ENCODE data around the gene EFCAB12.

The EFCAB12 gene

DNA sequence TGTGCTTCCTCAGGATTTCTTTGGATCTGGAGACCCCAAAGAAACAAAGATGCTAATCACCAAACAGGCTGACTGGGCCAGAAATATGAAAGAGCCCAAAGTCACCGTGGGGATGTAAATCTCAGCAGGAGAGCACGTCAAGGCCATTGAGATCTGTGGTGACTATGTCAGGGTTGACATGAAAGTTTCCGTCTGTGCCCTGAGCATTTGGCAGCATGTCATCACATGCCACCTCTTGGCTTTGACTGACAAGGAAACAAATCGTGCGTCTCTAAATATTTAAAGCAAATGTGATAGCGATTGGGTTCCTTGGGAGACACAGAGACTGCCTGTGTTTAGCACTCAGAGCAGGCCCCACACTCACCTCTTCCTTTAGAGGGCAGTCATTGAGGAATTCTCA, 35.2 kb downstream of the EFCAB12 start:
- TF ChIP-seq TAF1 (IDR thresholded peaks at IDR 0.05; ENCODE audit: borderline replicate concordance, insufficient read depth, low read length) (no peak), FOXP2 (optimal IDR thresholded peaks at IDR 0.05; ENCODE audit: borderline replicate concordance, extremely low read depth, extremely low read length, insufficient read depth) (no peak), SIN3A (IDR thresholded peaks at IDR 0.05; ENCODE audit: borderline replicate concordance, insufficient read depth, low read length) (no peak), POLR2AphosphoS5 (IDR thresholded peaks at IDR 0.05; ENCODE audit: low read depth, low read length) (no peak)
- TF ChIP-seq, protein P1, sequence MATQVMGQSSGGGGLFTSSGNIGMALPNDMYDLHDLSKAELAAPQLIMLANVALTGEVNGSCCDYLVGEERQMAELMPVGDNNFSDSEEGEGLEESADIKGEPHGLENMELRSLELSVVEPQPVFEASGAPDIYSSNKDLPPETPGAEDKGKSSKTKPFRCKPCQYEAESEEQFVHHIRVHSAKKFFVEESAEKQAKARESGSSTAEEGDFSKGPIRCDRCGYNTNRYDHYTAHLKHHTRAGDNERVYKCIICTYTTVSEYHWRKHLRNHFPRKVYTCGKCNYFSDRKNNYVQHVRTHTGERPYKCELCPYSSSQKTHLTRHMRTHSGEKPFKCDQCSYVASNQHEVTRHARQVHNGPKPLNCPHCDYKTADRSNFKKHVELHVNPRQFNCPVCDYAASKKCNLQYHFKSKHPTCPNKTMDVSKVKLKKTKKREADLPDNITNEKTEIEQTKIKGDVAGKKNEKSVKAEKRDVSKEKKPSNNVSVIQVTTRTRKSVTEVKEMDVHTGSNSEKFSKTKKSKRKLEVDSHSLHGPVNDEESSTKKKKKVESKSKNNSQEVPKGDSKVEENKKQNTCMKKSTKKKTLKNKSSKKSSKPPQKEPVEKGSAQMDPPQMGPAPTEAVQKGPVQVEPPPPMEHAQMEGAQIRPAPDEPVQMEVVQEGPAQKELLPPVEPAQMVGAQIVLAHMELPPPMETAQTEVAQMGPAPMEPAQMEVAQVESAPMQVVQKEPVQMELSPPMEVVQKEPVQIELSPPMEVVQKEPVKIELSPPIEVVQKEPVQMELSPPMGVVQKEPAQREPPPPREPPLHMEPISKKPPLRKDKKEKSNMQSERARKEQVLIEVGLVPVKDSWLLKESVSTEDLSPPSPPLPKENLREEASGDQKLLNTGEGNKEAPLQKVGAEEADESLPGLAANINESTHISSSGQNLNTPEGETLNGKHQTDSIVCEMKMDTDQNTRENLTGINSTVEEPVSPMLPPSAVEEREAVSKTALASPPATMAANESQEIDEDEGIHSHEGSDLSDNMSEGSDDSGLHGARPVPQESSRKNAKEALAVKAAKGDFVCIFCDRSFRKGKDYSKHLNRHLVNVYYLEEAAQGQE (IDR thresholded peaks at IDR 0.05; ENCODE audit: insufficient read depth in 1 of 2, low read depth in 2 of 2, low read length in 2 of 2), result no peak

DNA sequence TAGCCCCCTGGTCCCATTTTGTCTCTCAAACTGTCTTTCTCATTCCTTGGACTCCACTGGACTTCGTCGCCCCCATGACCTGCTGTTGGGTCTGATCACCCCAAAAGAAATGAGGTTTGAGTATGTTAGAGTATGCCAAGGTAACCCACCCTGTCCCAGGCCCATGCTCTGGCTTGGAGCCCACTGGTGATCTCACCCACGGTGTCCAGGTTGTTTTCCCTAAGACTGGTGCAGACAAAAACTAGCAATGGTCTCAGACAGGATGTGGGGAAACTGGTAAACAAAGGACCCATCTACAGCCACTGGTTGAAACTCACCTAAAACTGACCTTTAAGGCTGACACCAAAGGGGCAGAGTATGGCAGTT, 38.9 kb downstream of the EFCAB12 start:
- TF ChIP-seq TAF1 (IDR thresholded peaks at IDR 0.05; ENCODE audit: borderline replicate concordance, insufficient read depth, low read length) (no peak), FOXP2 (optimal IDR thresholded peaks at IDR 0.05; ENCODE audit: borderline replicate concordance, extremely low read depth, extremely low read length, insufficient read depth) (no peak), SIN3A (IDR thresholded peaks at IDR 0.05; ENCODE audit: borderline replicate concordance, insufficient read depth, low read length) (no peak), POLR2AphosphoS5 (IDR thresholded peaks at IDR 0.05; ENCODE audit: low read depth, low read length) (no peak)
- TF ChIP-seq, protein P1 (IDR thresholded peaks at IDR 0.05; ENCODE audit: insufficient read depth in 1 of 2, low read depth in 2 of 2, low read length in 2 of 2), result no peak

DNA sequence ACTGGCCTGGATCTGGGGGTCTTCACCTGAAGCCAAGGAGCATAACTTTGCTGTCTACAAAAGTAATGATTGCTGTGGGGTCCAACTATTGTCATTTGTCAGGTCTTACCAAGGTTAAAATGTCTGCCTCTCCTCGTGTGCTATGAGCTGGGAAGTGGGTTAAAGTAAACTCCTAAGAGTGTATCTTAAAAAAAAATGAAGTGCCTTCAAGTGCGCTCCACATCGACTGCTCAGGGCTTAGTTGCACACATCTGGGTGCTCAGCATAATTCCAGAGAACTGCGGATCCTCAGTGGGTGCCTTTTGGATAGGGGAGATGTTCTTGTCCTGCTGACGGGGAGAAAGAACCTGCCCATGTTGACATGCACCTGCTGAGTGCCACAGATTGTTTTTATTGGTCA, 40.9 kb downstream of the EFCAB12 start:
- no peak for TF ChIP-seq FOXP2 (optimal IDR thresholded peaks at IDR 0.05; ENCODE audit: borderline replicate concordance, extremely low read depth, extremely low read length, insufficient read depth)
- no peak for TF ChIP-seq TAF1 (IDR thresholded peaks at IDR 0.05; ENCODE audit: borderline replicate concordance, insufficient read depth, low read length)
- TF ChIP-seq POLR2AphosphoS5 (IDR thresholded peaks at IDR 0.05; ENCODE audit: low read depth, low read length), result no peak
- TF ChIP-seq, protein P1 (IDR thresholded peaks at IDR 0.05; ENCODE audit: insufficient read depth in 1 of 2, low read depth in 2 of 2, low read length in 2 of 2), result no peak
- TF ChIP-seq SIN3A (IDR thresholded peaks at IDR 0.05; ENCODE audit: borderline replicate concordance, insufficient read depth, low read length), result no peak

DNA sequence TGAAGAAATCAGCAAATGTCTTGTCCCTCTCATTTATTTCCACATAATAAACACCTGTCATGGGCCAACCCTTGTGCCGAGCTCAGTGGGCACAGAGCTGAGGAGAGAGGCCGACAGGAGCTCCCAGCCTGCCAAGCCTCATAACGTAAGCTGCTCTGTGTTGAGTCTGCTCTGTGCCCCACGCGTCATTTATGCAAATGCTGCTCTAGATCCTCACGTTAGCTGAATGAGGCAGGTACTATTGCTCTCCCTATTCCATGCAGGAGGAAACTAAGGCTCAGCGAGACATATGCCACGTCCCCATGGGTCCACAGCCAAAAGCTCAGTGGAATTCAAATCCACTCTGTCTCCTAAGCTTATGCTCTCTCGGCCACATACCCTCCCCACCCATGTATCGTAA, 41.5 kb downstream of the EFCAB12 start:
- TF ChIP-seq, protein P1 (IDR thresholded peaks at IDR 0.05; ENCODE audit: insufficient read depth in 1 of 2, low read depth in 2 of 2, low read length in 2 of 2), result no peak
- no peak for TF ChIP-seq SIN3A (IDR thresholded peaks at IDR 0.05; ENCODE audit: borderline replicate concordance, insufficient read depth, low read length)
- TF ChIP-seq POLR2AphosphoS5 (IDR thresholded peaks at IDR 0.05; ENCODE audit: low read depth, low read length), result no peak
- no peak for TF ChIP-seq TAF1 (IDR thresholded peaks at IDR 0.05; ENCODE audit: borderline replicate concordance, insufficient read depth, low read length)
- TF ChIP-seq FOXP2 (optimal IDR thresholded peaks at IDR 0.05; ENCODE audit: borderline replicate concordance, extremely low read depth, extremely low read length, insufficient read depth), result no peak
